Lung (tissue), 12 donors: Measurements from ENCODE around the gene CYP2C9. TPM values are rescaled to one million over a fixed set of nuclear protein-coding genes. Genes with fewer than 3 reads are reported as not detected.
"Not testable (repeated sequence)": the region's sequence is repeated elsewhere in the genome, so short reads cannot be mapped to it uniquely, and the experiment has no call there.

Experiments
- ATAC-seq: fragments of 200-7000 bp; cut with Tn5 transposase; one replicate; pipeline ENCODE4 v1.9.1; 2020; ENCODE audit warnings: moderate number of reproducible peaks; ENCODE audit not compliant: insufficient read depth, low FRiP score
- DNase-seq, 3 donors: peaks; one replicate each; pipeline ENCODE4 v3.0.0-alpha.2; 2013 to 2017
- H3K27ac ChIP-seq, 2 donors: one replicate each; pipeline ENCODE4 v1.5.1; 2013; ENCODE audit warnings: mild to moderate bottlenecking in 2 of 2, moderate library complexity in 2 of 2, control low read depth in 1 of 2, inconsistent platforms in 1 of 2, low read depth in 1 of 2, low read length in 1 of 2
- H3K27me3 ChIP-seq, 3 donors: one replicate each; pipeline ENCODE4 v1.5.1; 2013; ENCODE audit warnings: low read length in 2 of 3; ENCODE audit not compliant: control insufficient read depth in 3 of 3, insufficient read depth in 3 of 3
- H3K36me3 ChIP-seq, 4 donors: one replicate each; pipeline ENCODE4 v1.5.1; 2013; ENCODE audit warnings: low read length in 4 of 4, mild to moderate bottlenecking in 1 of 4, moderate library complexity in 1 of 4; ENCODE audit not compliant: control insufficient read depth in 4 of 4, insufficient read depth in 4 of 4
- H3K4me1 ChIP-seq, 5 donors: one replicate each; pipeline ENCODE4 v1.5.1; 2013; ENCODE audit warnings: low read length in 5 of 5, mild to moderate bottlenecking in 2 of 5, moderate library complexity in 1 of 5; ENCODE audit not compliant: control insufficient read depth in 5 of 5, insufficient read depth in 5 of 5
- H3K4me3 ChIP-seq: one replicate; pipeline ENCODE4 v1.5.1; 2013; ENCODE audit warnings: mild to moderate bottlenecking, control low read depth, moderate library complexity
- H3K9ac ChIP-seq, 2 donors: one replicate each; pipeline ENCODE4 v1.5.1; 2013; ENCODE audit warnings: low read length in 2 of 2, control low read depth in 1 of 2; ENCODE audit not compliant: insufficient read depth in 1 of 2
- H3K9me3 ChIP-seq, 4 donors: one replicate each; pipeline ENCODE4 v1.5.1; 2013; ENCODE audit warnings: low read length in 3 of 4, mild to moderate bottlenecking in 1 of 4, moderate library complexity in 1 of 4; ENCODE audit not compliant: control insufficient read depth in 4 of 4, insufficient read depth in 3 of 4
- CTCF ChIP-seq: IDR thresholded peaks from 2 replicates; pipeline ENCODE4 v1.5.1; 2012; ENCODE audit warnings: mild to moderate bottlenecking; ENCODE audit errors: control extremely low read depth, extremely low read depth
- WGBS, 2 donors: extraction: QIAGEN DNeasy Blood & Tissue Kit; methylation state at CpG; one replicate each; pipeline ENCODE4 v1.1.7; 2013; 5-methylcytosine and 5-hydroxymethylcytosine counted together
- polyA plus RNA-seq, 2 donors: library from polyadenylated mRNA; stranded (reverse); fragments of 200-250 nt; gene quantifications; one replicate each; pipeline ENCODE4 v1.2.1, GENCODE V29; 2013
- total RNA-seq, 2 donors: library from RNA; depleted of rRNA in 1 of 2; stranded (reverse); fragments of >200 nt in 1 of 2; gene quantifications; one replicate each; pipeline ENCODE4 v1.2.1, GENCODE V29; 2014 to 2021
- donor health status: control.
- donor health status: control.
- donor health status: Bipolar disorder and iron deficiency.
- donor health status: healthy.
- donor health status: DM: yes; HTN: yes; CAD: no.

Gene CYP2C9
- total and polyA plus RNA-seq, 4 donors = 0.08 to 3.9 (median 0.53) TPM

GRCh38 chr10:94902080-94902479 is 36.4 kb upstream of the CYP2C9 start:
- ATAC-seq = no peak
- no peaks in the 10 kb centered on the region for H3K36me3 ChIP-seq
- no peak for DNase-seq
- no peak overlapping the region for H3K9ac ChIP-seq
- no peak overlapping the region for H3K27ac ChIP-seq
- peaks cover 0 to 5% (median 0%) of the 10 kb centered on the region in 4 donors for H3K9me3 ChIP-seq
- no peak for TF ChIP-seq CTCF
- no peak overlapping the region for H3K4me3 ChIP-seq
- WGBS, 2 donors = 80 to 86% methylated on average over 1 of the region's 1 CpG
- H3K4me1 ChIP-seq = no peaks in the 10 kb centered on the region
- no peaks in the 10 kb centered on the region for H3K27me3 ChIP-seq

GRCh38 chr10:94902570-94902969 is 35.9 kb upstream of the CYP2C9 start:
- Histone ChIP-seq H3K27ac (no peak overlapping the region), H3K36me3 (no peaks in the 10 kb centered on the region), H3K4me3 (no peak overlapping the region), H3K4me1 (no peaks in the 10 kb centered on the region), H3K9ac (no peak overlapping the region), H3K27me3 (no peaks in the 10 kb centered on the region), H3K9me3 (peaks cover 0 to 5% (median 0%) of the 10 kb centered on the region in 4 donors)
- ATAC-seq = no peak
- no peak for TF ChIP-seq CTCF
- no peak for DNase-seq
- 0% methylated on average over 1 of the region's 1 CpG for WGBS, 2 donors

GRCh38 chr10:94904506-94905148 is 33.8 kb upstream of the CYP2C9 start:
- H3K36me3 ChIP-seq, DNase-seq, H3K9me3 ChIP-seq, H3K9ac ChIP-seq, H3K4me3 ChIP-seq, ATAC-seq, H3K4me1 ChIP-seq, H3K27ac ChIP-seq, H3K27me3 ChIP-seq: not testable (repeated sequence)
- WGBS, 2 donors = 66 to 76% methylated on average over 1 of the region's 1 CpG

GRCh38 chr10:94916423-94916822 is 22.0 kb upstream of the CYP2C9 start:
- Histone ChIP-seq H3K36me3 (no peaks in the 10 kb centered on the region), H3K4me1 (no peaks in the 10 kb centered on the region), H3K9ac (no peak overlapping the region), H3K27ac (no peak overlapping the region), H3K9me3 (peaks cover 0 to 6% (median 0%) of the 10 kb centered on the region in 4 donors), H3K4me3 (no peak overlapping the region), H3K27me3 (no peaks in the 10 kb centered on the region)
- DNase-seq (no peak), ATAC-seq (no peak)
- TF ChIP-seq CTCF = no peak
